Activated T-helper 1 cell treated with anti-CD3 and anti-CD28 coated beads, Interleukin-12 subunit alpha, Interleukin-12 subunit beta, Interleukin-2, Interleukin-4 antibody, amounts not matched to agents 30 ng/mL and 10 ng/mL and 1 ng/mL, durations not matched to agents 14 hours and 24 hours and 36 hours (primary cell): Measurements from ENCODE around the gene DDHD1. TPM values are rescaled to one million over a fixed set of nuclear protein-coding genes. Genes with fewer than 3 reads are reported as not detected.
"Not testable (repeated sequence)": the region's sequence is repeated elsewhere in the genome, so short reads cannot be mapped to it uniquely, and the experiment has no call there.

Experiments
- DNase-seq: peaks from one replicate; pipeline ENCODE4 v3.0.0; 2021; ENCODE audit warnings: low spot score
- H3K27ac Mint-ChIP-seq: one replicate; pipeline ENCODE4 v1.8.0; 2021; ENCODE audit warnings: mild to moderate bottlenecking, mixed read lengths
- H3K27me3 Mint-ChIP-seq: one replicate; pipeline ENCODE4 v1.8.0; 2022; ENCODE audit warnings: mild to moderate bottlenecking, moderate library complexity, mixed read lengths; ENCODE audit not compliant: insufficient read depth
- H3K36me3 Mint-ChIP-seq: one replicate; pipeline ENCODE4 v1.8.0; 2021; ENCODE audit warnings: low read depth, mixed read lengths
- H3K4me1 Mint-ChIP-seq: one replicate; pipeline ENCODE4 v1.8.0; 2021; ENCODE audit warnings: low read depth, mixed read lengths
- H3K4me3 Mint-ChIP-seq: one replicate; pipeline ENCODE4 v1.8.0; 2021; ENCODE audit warnings: mild to moderate bottlenecking, moderate library complexity, mixed read lengths
- H3K9me3 Mint-ChIP-seq: one replicate; pipeline ENCODE4 v1.8.0; 2021; ENCODE audit warnings: mixed read lengths
- intact Hi-C: fragments of 100-400 bp; cut with micrococcal nuclease; formaldehyde crosslinking; loops from one replicate; pipeline ENCODE4 v1.15.1; 2024
- total RNA-seq: library from RNA; stranded (reverse); gene quantifications from 2 replicates; pipeline ENCODE4 v1.2.3, GENCODE V29; 2022

Gene DDHD1
- total RNA-seq, 1 donor from 2014 or later: 85.5 TPM

DNA sequence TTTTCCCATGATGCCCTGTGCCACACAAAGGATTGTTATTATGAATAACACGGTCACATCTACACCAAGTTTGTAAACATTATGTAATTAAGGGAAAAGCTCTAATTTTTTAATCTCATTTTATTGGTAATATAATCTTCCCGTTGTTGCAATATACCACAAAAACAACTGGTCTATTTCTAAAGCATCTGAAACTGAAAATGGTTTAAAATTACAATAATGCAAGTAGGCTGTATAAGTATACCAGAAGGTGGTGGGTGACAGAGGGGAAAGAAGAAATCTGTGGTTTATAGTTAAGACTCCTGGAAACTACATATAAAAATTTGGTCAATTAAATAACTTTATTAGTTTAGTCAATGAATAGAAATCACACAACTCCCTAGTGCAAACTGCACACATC, 5.2 kb downstream of the DDHD1 start:
- peaks cover 41% of the 10 kb centered on the region for H3K36me3 Mint-ChIP-seq
- intact Hi-C loops: loop anchor here (1.0 to 10.0 kb wide), 3 partner anchors 21 to 833 kb away; partner anchors contain the start of gene PTGER2
- H3K4me3 Mint-ChIP-seq: peak overlapping the region; percentile 81
- no peak for DNase-seq
- peaks cover 7% of the 10 kb centered on the region for H3K9me3 Mint-ChIP-seq
- H3K27ac Mint-ChIP-seq: peak overlapping the region; percentile 70
- peaks cover 76% of the 10 kb centered on the region for H3K4me1 Mint-ChIP-seq
- no peaks in the 10 kb centered on the region for H3K27me3 Mint-ChIP-seq

DNA sequence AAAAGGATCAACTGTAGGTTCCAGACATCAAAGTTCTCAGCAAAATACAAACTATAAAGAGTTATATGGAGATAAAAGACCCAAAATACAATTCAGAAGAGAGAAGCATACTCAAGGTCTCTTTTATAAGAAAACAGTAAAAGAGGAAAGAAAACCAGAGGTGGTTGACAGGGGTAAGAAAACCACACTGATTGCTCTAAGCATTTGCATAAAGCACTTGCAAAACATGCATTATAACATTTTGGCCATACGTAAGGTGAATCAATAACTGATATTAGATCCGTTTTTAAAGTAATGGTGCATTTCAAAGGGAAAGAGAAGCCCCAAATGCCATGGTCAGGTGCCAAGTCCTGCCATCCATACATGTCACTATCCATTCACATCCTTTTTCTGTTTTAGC, 5.9 kb downstream of the DDHD1 start:
- no peak for DNase-seq
- H3K4me1 Mint-ChIP-seq: peaks cover 80% of the 10 kb centered on the region
- H3K36me3 Mint-ChIP-seq: peaks cover 46% of the 10 kb centered on the region
- H3K27me3 Mint-ChIP-seq: no peaks in the 10 kb centered on the region
- H3K9me3 Mint-ChIP-seq: peaks cover 13% of the 10 kb centered on the region
- intact Hi-C loops: loop anchor here (2.0 to 10.0 kb wide), 2 partner anchors 20 to 832 kb away; partner anchors contain the start of gene PTGER2
- peak overlapping the region; percentile 81 for H3K4me3 Mint-ChIP-seq
- H3K27ac Mint-ChIP-seq: peak overlapping the region; percentile 65

DNA sequence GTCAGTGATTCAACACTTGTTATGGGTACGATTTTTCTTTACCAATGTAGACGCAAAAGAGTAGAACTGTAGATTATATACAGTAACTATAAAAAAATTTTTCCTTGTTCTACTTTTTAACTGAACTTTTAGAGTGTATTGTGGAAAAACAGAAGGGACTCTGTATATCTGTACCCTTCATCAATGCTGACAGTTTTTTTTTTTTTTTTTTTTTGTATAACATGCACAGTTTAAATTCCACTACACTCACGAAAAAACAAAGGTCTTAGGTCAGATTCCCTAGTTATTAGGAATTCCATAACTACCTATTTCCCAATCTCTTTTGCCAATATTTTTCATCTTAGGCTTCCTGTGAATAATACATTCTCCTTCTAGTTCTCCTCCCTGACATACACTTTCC, 6.4 kb downstream of the DDHD1 start:
- Mint-ChIP-seq H3K4me1 (peaks cover 85% of the 10 kb centered on the region), H3K27ac (peak overlapping the region; percentile 65), H3K9me3 (peaks cover 17% of the 10 kb centered on the region), H3K4me3 (peak overlapping the region; percentile 81), H3K36me3 (peaks cover 46% of the 10 kb centered on the region), H3K27me3 (no peaks in the 10 kb centered on the region)
- DNase-seq: no peak
- intact Hi-C loops: loop anchor here (2.0 to 10.0 kb wide), 2 partner anchors 20 to 832 kb away; partner anchors contain the start of gene PTGER2

DNA sequence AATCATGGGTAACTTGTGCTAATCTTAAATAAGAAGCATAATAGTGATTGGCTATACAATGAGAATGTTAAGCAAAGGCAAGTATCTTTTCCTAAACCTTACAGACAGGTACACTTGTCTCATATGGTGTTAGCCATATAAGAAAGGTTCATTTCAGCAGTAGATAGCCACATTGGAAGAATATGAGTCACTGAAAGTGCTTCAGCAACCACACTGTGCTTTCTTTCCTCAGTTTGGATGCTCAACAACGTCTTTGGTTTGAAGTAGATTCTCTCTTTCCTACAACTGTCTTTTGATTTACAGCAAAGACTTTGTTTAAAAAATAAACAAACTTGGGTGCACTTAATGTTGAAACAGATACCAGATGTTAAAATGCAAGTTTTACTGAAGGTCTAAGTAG, 8.9 kb downstream of the DDHD1 start:
- peak overlapping the region; percentile 76 for H3K27ac Mint-ChIP-seq
- peaks cover 52% of the 10 kb centered on the region for H3K36me3 Mint-ChIP-seq
- H3K4me1 Mint-ChIP-seq: peaks cover 79% of the 10 kb centered on the region
- peak overlapping the region; percentile 29 for H3K4me3 Mint-ChIP-seq
- H3K27me3 Mint-ChIP-seq: no peaks in the 10 kb centered on the region
- no peak for DNase-seq
- intact Hi-C loops: loop anchor here (1.0 to 10.0 kb wide), 4 partner anchors 9 to 829 kb away; partner anchors contain the start of genes DDHD1 and PTGER2
- peaks cover 42% of the 10 kb centered on the region for H3K9me3 Mint-ChIP-seq

DNA sequence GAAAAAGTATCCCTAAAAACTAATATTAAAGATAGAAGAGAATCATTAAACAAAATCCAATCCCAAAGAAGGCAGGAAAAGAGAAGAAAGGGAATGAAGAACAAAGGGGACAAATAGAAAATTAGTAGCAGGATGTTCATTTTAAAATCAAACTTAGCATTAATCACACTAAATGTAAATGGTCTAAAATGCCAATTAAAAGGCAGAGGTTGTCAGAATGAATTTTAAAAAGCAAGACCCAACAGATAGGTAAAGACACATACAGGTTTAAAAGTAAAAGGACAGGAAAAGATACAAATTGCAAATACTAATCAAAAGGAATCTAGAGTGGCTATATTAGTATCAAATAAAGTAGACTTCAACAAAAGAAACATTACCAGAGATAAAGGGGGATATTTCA, 12.5 kb downstream of the DDHD1 start:
- peaks cover 59% of the 10 kb centered on the region for H3K36me3 Mint-ChIP-seq
- H3K4me3 Mint-ChIP-seq: no peak overlapping the region
- H3K27ac Mint-ChIP-seq: no peak overlapping the region
- intact Hi-C loops: loop anchor here (10.0 kb wide), 1 partner anchor 826 kb away; the partner anchor contains the start of gene PTGER2
- H3K9me3 Mint-ChIP-seq: peaks cover 49% of the 10 kb centered on the region
- no peak for DNase-seq
- peaks cover 59% of the 10 kb centered on the region for H3K4me1 Mint-ChIP-seq
- no peaks in the 10 kb centered on the region for H3K27me3 Mint-ChIP-seq

DNA sequence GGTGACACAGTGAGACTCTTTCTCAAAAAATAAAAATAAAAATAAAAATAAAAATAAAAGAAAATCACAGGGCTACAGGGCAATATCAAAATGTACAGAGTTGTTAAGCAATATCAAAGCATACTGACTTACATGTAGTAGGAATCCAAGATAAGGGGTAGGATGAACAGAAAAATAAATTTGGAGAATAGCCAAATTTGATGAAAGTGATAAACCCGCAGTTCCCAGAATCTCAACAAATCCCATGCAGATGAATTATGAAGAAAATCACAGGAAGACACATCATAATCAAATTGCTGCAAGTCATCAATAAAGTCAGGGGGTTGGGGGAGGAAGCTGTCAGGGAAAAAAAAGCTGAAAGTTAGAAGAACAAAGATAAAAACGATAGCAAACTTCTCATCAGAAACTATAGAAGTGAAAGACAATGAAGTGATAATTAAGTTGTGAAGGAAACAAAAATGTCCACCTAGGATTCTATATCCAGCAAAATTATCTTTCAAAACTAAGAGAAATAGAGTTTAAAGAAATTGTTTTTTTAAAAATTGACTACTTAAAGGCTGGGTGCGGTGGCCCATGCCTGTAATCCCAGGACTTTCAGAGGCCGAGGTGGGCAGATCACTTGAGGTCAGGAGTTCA, 15.4 kb downstream of the DDHD1 start:
- Mint-ChIP-seq H3K27me3 (no peaks in the 10 kb centered on the region), H3K9me3 (peaks cover 44% of the 10 kb centered on the region), H3K36me3 (peaks cover 47% of the 10 kb centered on the region)

DNA sequence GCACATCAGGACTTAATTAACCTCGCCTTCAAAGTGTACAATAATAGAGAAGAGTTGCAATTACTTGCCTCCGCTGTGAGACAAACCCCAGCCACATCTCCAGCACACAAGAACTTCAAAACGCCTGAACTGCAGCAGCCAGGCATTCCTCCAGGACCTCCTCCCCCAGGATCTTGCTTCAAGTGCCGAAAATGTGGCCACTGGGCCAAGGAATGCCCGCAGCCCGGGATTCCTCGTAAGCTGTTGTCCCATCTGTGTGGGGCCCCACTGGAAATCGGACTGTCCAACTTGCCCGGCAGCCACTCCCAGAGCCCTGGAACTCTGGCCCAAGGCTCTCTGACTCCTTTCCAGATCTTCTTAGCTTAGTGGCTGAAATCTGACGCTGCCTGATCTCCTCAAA, 22.6 kb downstream of the DDHD1 start:
- H3K36me3 Mint-ChIP-seq, DNase-seq, H3K4me3 Mint-ChIP-seq, H3K9me3 Mint-ChIP-seq, H3K27me3 Mint-ChIP-seq, H3K27ac Mint-ChIP-seq, intact Hi-C loops: not testable (repeated sequence)
- H3K4me1 Mint-ChIP-seq: peaks cover 18% of the 10 kb centered on the region

More for the DNA sequence above, 15.4 kb downstream of the DDHD1 start:
- no peak overlapping the region for H3K4me3 Mint-ChIP-seq
- no peak for DNase-seq
- intact Hi-C loops: loop anchor here (2.0 kb wide), 1 partner anchor 15 kb away; no protein-coding TSS in a partner anchor
- peaks cover 32% of the 10 kb centered on the region for H3K4me1 Mint-ChIP-seq
- no peak overlapping the region for H3K27ac Mint-ChIP-seq

DNA sequence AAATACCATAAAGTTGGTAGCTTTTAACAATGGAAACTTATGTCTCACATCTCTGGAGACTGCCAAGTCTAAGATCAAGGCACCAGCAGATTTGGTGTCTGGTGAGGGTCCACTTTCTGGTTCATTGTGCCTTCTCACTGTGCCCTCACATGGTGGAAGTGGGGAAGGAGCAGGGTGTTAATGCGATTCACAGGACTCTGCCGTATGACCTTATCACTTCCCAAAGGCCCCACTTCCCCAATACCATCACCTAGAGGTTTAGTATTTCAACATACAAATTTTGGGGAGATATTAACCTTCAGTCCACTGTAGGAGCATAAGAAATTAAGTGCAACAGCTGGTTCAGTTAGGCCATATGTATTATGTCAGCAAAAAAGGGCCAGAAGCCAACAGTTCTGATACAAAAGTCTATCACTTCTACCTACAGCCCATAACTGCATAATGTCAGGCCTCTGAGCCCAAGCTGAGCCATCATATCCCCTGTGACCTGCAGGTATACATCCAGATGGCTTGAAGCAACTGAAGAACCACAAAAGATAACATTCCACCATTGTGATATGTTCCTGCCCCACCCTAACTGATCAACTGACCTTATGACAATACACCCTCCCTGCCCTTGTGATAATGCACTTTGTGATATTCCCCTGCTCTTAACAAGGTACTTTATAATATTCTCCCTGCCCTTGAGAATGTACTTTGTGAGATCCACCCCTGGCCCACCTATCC, 24.7 kb downstream of the DDHD1 start:
- H3K9me3 Mint-ChIP-seq: no peaks in the 10 kb centered on the region
- no peaks in the 10 kb centered on the region for H3K27me3 Mint-ChIP-seq
- no peak overlapping the region for H3K4me3 Mint-ChIP-seq
- intact Hi-C loops: no loop called here
- peaks cover 28% of the 10 kb centered on the region for H3K4me1 Mint-ChIP-seq
- peak overlapping the region; percentile 53 for H3K27ac Mint-ChIP-seq
- peaks cover 12% of the 10 kb centered on the region for H3K36me3 Mint-ChIP-seq
- DNase-seq: no peak

DNA sequence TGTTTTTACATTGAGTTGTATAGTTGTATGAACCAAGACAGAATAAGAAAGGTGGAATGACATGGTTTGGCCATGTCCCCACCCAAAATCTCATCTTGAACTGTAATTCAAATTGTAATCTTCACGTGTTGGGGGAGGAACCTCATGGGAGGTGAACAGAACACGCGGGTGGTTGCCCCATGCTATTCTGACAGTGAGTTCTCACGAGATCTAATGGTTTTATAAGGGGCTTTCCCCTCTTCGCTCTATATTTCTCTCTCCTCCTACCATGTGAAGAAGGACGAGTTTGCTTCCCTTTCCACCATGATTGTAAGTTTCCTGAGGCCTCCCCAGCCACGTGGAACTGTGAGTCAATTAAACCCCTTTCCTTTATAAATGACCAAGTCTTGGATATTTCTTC, 25.3 kb downstream of the DDHD1 start:
- no peak for DNase-seq
- Mint-ChIP-seq H3K36me3 (peaks cover 15% of the 10 kb centered on the region), H3K27me3 (no peaks in the 10 kb centered on the region), H3K4me3 (peak overlapping the region; percentile 9), H3K9me3 (no peaks in the 10 kb centered on the region), H3K4me1 (peaks cover 30% of the 10 kb centered on the region), H3K27ac (peak overlapping the region; percentile 27)
- intact Hi-C loops: loop anchor here (1.0 to 2.0 kb wide), 2 partner anchors 19 kb away; no protein-coding TSS in a partner anchor

DNA sequence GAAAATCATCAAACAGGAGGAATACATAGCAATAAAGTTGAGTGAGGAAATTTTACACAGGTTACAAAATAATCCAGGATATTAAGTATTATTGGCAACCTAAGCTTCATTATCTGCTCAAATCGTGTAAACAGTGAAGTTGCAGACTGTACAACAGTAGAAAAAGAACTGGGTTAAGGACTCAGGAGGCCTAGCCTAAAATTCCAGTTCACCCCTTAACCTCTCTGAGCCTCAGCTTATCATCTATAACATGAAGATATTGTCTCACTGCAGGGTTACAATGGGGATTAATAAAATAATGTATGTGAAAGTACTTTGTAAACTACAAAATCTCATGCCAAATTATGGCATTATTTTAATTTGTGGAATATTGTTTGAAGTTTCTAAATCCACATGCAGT, 26.0 kb downstream of the DDHD1 start:
- H3K4me3 Mint-ChIP-seq: peak overlapping the region; percentile 41
- intact Hi-C loops: loop anchor here (1.0 to 2.0 kb wide), 2 partner anchors 18 to 20 kb away; no protein-coding TSS in a partner anchor
- H3K27ac Mint-ChIP-seq: peak overlapping the region; percentile 72
- peaks cover 18% of the 10 kb centered on the region for H3K36me3 Mint-ChIP-seq
- H3K9me3 Mint-ChIP-seq: no peaks in the 10 kb centered on the region
- H3K4me1 Mint-ChIP-seq: peaks cover 30% of the 10 kb centered on the region
- DNase-seq: no peak
- H3K27me3 Mint-ChIP-seq: no peaks in the 10 kb centered on the region

DNA sequence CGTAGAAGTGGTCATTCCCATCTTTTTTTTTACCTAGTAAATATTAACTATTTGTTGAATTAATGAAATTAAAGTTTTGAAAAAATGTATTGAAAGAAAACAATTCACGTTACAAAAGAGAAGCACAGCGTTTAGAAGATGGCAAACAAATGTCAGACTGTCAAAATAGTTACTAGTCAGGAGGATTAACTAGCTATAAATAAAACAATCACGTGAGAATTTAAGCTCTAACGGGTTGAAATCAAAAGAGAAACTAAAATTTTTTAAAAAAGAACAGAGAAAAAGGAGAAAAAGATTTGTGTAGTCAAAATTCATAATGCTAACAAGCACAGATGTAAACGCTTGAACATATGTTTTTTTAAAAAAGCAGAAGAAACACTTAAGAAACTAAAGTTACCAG, 26.4 kb downstream of the DDHD1 start:
- H3K36me3 Mint-ChIP-seq: peaks cover 22% of the 10 kb centered on the region
- no peak for DNase-seq
- H3K27me3 Mint-ChIP-seq: no peaks in the 10 kb centered on the region
- H3K4me1 Mint-ChIP-seq: peaks cover 30% of the 10 kb centered on the region
- H3K27ac Mint-ChIP-seq: peak overlapping the region; percentile 72
- intact Hi-C loops: loop anchor here (1.0 to 2.0 kb wide), 2 partner anchors 17 to 20 kb away; no protein-coding TSS in a partner anchor
- H3K9me3 Mint-ChIP-seq: no peaks in the 10 kb centered on the region
- H3K4me3 Mint-ChIP-seq: peak overlapping the region; percentile 41

DNA sequence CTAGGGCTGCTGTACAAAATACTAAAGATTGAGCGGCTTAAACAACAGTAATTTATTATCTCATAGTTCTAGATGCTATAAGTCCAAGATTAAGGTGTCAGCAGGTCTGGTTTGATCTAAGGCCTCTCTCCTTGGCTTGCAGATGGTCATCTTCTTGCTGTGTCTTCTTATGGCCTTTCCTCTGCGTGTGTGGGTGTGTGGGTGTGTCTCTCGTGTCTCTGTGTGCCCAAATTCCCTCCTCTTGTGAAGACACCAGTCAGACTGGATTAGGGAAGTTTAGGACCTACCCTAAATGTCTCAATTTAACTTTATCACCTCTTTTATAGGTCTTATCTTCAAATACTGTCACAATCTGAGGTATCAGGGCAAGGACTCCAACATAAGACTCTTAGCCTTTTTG, 28.3 kb downstream of the DDHD1 start:
- intact Hi-C loops: no loop called here
- H3K36me3 Mint-ChIP-seq: peaks cover 34% of the 10 kb centered on the region
- no peaks in the 10 kb centered on the region for H3K27me3 Mint-ChIP-seq
- DNase-seq: no peak
- no peak overlapping the region for H3K27ac Mint-ChIP-seq
- peaks cover 5% of the 10 kb centered on the region for H3K9me3 Mint-ChIP-seq
- peaks cover 45% of the 10 kb centered on the region for H3K4me1 Mint-ChIP-seq
- no peak overlapping the region for H3K4me3 Mint-ChIP-seq

DNA sequence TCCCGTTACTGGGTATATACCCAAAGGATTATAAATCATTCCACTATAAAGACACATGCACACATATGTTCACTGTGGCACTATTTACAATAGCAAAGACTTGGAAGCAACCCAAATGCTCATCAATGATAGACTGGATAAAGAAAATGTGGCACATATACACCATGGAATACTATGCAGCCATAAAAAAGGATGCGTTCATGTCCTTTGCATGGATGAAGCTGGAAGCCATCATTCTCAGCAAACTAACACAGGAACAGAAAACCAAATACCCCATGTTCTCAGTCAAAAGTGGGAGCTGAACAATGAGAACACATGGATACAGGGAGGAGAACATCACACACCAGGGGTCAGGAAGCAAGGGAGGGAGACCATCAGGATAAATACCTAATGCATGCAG, 31.7 kb downstream of the DDHD1 start:
- H3K36me3 Mint-ChIP-seq: peaks cover 52% of the 10 kb centered on the region
- DNase-seq: not testable (repeated sequence)

More for the DNA sequence above, 31.7 kb downstream of the DDHD1 start:
- H3K4me1 Mint-ChIP-seq: peaks cover 60% of the 10 kb centered on the region
- intact Hi-C loops, H3K27ac Mint-ChIP-seq, H3K27me3 Mint-ChIP-seq, H3K9me3 Mint-ChIP-seq, H3K4me3 Mint-ChIP-seq: not testable (repeated sequence)
